Activated T-helper 1 cell treated with anti-CD3 and anti-CD28 coated beads, Interleukin-12 subunit alpha, Interleukin-12 subunit beta, Interleukin-2, Interleukin-4 antibody, amounts not matched to agents 30 ng/mL and 10 ng/mL and 1 ng/mL, durations not matched to agents 14 hours and 24 hours and 36 hours (primary cell): ENCODE results near the gene SYNC. TPM values are rescaled to one million over a fixed set of nuclear protein-coding genes. Genes with fewer than 3 reads are reported as not detected.
"Not testable (repeated sequence)": the region's sequence is repeated elsewhere in the genome, so short reads cannot be mapped to it uniquely, and the experiment has no call there.

Experiments
- DNase-seq: peaks from one replicate; pipeline ENCODE4 v3.0.0; 2021; ENCODE audit warnings: low spot score
- H3K27ac Mint-ChIP-seq: one replicate; pipeline ENCODE4 v1.8.0; 2021; ENCODE audit warnings: mild to moderate bottlenecking, mixed read lengths
- H3K27me3 Mint-ChIP-seq: one replicate; pipeline ENCODE4 v1.8.0; 2022; ENCODE audit warnings: mild to moderate bottlenecking, moderate library complexity, mixed read lengths; ENCODE audit not compliant: insufficient read depth
- H3K36me3 Mint-ChIP-seq: one replicate; pipeline ENCODE4 v1.8.0; 2021; ENCODE audit warnings: low read depth, mixed read lengths
- H3K4me1 Mint-ChIP-seq: one replicate; pipeline ENCODE4 v1.8.0; 2021; ENCODE audit warnings: low read depth, mixed read lengths
- H3K4me3 Mint-ChIP-seq: one replicate; pipeline ENCODE4 v1.8.0; 2021; ENCODE audit warnings: mild to moderate bottlenecking, moderate library complexity, mixed read lengths
- H3K9me3 Mint-ChIP-seq: one replicate; pipeline ENCODE4 v1.8.0; 2021; ENCODE audit warnings: mixed read lengths
- intact Hi-C: fragments of 100-400 bp; cut with micrococcal nuclease; formaldehyde crosslinking; loops from one replicate; pipeline ENCODE4 v1.15.1; 2024
- total RNA-seq: library from RNA; stranded (reverse); gene quantifications from 2 replicates; pipeline ENCODE4 v1.2.3, GENCODE V29; 2022

SYNC gene
- total RNA-seq, 1 donor from 2014 or later, result not detected

DNA sequence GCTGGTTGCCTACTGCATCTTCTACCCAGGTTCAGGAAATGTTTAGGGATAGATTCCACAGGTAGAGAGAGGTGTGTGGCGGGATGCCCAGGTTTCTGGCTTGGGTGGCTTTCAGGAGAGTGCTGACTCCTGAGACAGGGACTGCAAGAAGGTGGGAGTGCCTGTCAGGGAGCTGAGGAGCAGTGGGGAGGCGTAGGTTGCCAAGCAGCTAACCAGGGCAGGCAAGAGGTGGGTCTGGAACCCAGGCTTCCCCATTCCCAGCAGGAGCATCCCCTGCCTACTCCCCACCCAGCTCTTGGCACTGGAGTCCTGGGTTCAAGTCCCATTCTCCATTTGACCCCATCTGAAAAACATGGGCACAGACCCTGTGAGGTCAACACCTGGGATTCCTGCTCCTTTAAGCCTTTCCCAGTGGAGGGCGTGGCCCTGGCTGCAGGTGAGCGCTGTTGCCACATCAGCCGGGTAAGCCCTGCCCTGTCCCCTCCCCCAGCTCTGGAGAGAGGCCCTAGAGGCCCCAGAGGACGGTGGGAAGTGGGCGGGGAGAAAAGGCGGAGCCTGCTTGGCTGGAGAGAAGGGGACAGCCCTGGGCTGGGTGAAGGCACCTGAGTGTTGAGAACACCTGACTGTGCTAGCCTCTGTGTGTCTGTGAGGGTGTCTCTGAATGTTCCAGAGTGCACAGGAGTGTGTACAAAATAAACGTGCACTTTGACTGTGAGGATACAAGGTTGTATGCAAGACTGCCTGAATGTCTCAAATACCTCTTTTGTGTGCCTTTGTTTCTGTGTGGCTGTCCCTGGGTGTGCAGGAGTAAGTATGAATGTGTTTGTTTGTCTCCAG lies 14.0 kb upstream of the SYNC start:
- no peak overlapping the region for H3K4me3 Mint-ChIP-seq
- H3K27me3 Mint-ChIP-seq, result peaks cover 12% of the 10 kb centered on the region
- H3K27ac Mint-ChIP-seq, result no peak overlapping the region
- H3K9me3 Mint-ChIP-seq, result no peaks in the 10 kb centered on the region
- intact Hi-C loops, result loop anchor here (10.0 kb wide), 1 partner anchor 368 kb away; the partner anchor contains the start of gene AZIN2
- no peaks in the 10 kb centered on the region for H3K36me3 Mint-ChIP-seq
- peaks cover 10% of the 10 kb centered on the region for H3K4me1 Mint-ChIP-seq
- peak; percentile 60 for DNase-seq

DNA sequence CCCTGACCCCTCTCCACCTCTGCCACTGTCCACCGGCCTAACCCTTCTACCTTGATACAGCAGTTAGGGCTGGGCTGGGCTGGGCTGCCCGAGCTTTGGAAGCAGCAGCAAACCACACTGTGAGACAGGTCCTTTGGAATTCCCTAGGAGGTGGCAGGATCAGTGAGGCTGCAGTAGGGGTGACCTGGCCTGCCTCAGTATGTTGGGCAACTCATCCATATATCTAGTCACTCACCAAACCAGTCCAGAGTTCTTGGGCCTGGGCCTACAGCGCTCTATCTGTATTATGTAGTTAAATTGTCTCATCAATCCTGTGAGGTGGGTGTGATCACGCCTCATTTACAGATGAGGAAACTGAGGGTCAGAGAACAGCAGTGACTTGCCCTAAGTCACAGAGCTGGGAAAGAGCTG lies 13.3 kb upstream of the SYNC start:
- DNase-seq, result no peak
- H3K36me3 Mint-ChIP-seq, result no peaks in the 10 kb centered on the region
- intact Hi-C loops, result loop anchor here (10.0 kb wide), 1 partner anchor 369 kb away; the partner anchor contains the start of gene AZIN2
- no peak overlapping the region for H3K27ac Mint-ChIP-seq
- H3K4me1 Mint-ChIP-seq, result peaks cover 10% of the 10 kb centered on the region
- H3K4me3 Mint-ChIP-seq, result no peak overlapping the region
- H3K27me3 Mint-ChIP-seq, result peaks cover 12% of the 10 kb centered on the region
- H3K9me3 Mint-ChIP-seq, result no peaks in the 10 kb centered on the region

DNA sequence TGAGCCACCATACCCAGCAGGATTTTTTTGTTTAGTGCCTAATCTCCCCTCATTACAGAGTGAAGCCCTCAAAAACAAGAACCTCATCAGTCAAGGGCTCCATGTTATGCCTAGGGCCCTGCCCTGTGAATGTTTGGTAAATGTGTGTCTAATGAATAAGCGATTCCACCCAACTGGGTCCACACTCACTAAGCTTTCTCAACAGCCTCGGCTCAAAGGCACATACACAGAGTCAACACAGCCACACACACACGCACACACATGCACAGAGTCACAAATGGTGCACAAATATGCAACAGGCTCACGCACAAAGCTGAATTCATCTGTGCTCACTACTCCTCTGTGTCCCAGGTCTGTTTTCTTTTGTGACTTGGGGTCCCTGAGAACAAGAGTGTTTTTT lies 11.7 kb upstream of the SYNC start:
- H3K36me3 Mint-ChIP-seq, result no peaks in the 10 kb centered on the region
- no peaks in the 10 kb centered on the region for H3K9me3 Mint-ChIP-seq
- H3K27ac Mint-ChIP-seq, result no peak overlapping the region
- H3K4me1 Mint-ChIP-seq, result peaks cover 10% of the 10 kb centered on the region
- no peak overlapping the region for H3K4me3 Mint-ChIP-seq
- peaks cover 6% of the 10 kb centered on the region for H3K27me3 Mint-ChIP-seq
- DNase-seq, result no peak
- intact Hi-C loops, result loop anchor here (5.0 to 10.0 kb wide), 2 partner anchors 103 to 371 kb away; partner anchors contain the start of genes AZIN2, S100PBP and YARS1

GRCh38 chr1:32713081-32713480 lies 10.5 kb upstream of the SYNC start:
- H3K9me3 Mint-ChIP-seq, result no peaks in the 10 kb centered on the region
- peak overlapping the region; percentile 71 for H3K4me3 Mint-ChIP-seq
- peaks cover 10% of the 10 kb centered on the region for H3K4me1 Mint-ChIP-seq
- H3K27me3 Mint-ChIP-seq, result peaks cover 3% of the 10 kb centered on the region
- no peak for DNase-seq
- intact Hi-C loops, result loop anchor here (5.0 to 10.0 kb wide), 2 partner anchors 104 to 372 kb away; partner anchors contain the start of genes AZIN2, S100PBP and YARS1
- no peaks in the 10 kb centered on the region for H3K36me3 Mint-ChIP-seq
- no peak overlapping the region for H3K27ac Mint-ChIP-seq

DNA sequence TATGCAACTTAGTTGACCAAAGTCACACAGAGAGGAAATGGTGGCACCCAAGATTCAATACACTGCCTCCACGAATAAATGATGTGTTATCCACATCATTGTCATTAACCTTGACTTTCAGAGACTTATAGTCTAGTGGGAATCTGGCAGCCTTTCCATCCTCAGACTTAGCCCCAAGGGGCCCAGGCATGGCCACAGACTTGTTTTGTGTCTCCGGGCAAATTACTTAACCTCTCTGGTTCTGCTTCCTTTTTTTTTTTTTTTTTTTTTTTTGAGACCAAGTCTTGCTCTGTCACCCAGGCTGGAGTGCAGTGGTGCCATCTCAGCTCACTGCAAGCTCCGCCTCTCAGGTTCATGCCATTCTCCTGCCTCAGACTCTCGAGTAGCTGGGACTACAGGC lies 8.7 kb upstream of the SYNC start:
- H3K9me3 Mint-ChIP-seq, H3K4me1 Mint-ChIP-seq, H3K4me3 Mint-ChIP-seq, DNase-seq, H3K36me3 Mint-ChIP-seq, H3K27ac Mint-ChIP-seq, H3K27me3 Mint-ChIP-seq: not testable (repeated sequence)
- intact Hi-C loops, result loop anchor here (5.0 to 10.0 kb wide), 2 partner anchors 106 to 374 kb away; partner anchors contain the start of genes AZIN2, S100PBP and YARS1

DNA sequence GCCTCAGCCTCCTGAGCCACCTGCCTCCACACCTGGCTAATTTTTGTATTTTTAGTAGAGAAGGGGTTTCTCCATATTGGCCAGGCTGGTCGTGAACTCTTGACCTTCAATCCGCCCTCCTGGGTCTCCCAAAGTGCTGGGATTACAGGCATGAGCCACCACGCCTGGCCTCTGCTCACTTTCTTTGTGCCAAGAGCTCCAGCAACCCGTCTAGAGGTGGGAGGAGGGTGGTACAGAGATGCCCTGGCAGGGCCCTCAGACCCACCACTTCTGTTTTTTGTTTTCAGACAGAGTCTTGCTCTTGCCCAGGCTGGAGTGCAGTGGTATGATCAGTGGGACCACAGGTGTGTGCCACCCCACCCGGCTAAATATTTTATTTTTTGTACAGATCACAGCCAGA lies 6.9 kb upstream of the SYNC start:
- DNase-seq, result no peak
- no peaks in the 10 kb centered on the region for H3K9me3 Mint-ChIP-seq
- no peak overlapping the region for H3K4me3 Mint-ChIP-seq
- peaks cover 12% of the 10 kb centered on the region for H3K27me3 Mint-ChIP-seq
- no peak overlapping the region for H3K27ac Mint-ChIP-seq
- intact Hi-C loops, result no loop called here
- no peaks in the 10 kb centered on the region for H3K36me3 Mint-ChIP-seq
- H3K4me1 Mint-ChIP-seq, result no peaks in the 10 kb centered on the region

DNA sequence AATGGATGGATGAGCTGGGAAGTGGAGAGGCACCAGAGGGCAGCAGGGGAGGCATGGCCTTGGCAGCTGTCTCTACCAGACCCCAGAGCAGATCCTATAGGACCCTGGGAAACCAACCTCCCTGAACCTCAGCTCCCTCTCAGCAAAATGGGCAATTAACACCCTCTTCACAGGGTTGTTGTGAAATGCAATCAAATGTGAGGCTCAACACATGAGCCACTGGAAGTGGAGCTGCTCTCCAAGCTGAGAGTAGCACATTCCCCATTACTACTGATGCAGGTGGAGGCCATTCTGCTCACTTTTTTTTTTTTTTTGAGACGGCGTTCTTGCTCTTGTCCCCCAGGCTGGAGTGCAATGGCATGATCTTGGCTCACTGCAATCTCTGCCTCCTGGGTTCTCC lies 6.5 kb upstream of the SYNC start:
- H3K4me3 Mint-ChIP-seq, result no peak overlapping the region
- no peak overlapping the region for H3K27ac Mint-ChIP-seq
- no peaks in the 10 kb centered on the region for H3K36me3 Mint-ChIP-seq
- no peaks in the 10 kb centered on the region for H3K9me3 Mint-ChIP-seq
- H3K27me3 Mint-ChIP-seq, result peaks cover 16% of the 10 kb centered on the region
- no peaks in the 10 kb centered on the region for H3K4me1 Mint-ChIP-seq
- DNase-seq, result no peak
- intact Hi-C loops, result no loop called here

DNA sequence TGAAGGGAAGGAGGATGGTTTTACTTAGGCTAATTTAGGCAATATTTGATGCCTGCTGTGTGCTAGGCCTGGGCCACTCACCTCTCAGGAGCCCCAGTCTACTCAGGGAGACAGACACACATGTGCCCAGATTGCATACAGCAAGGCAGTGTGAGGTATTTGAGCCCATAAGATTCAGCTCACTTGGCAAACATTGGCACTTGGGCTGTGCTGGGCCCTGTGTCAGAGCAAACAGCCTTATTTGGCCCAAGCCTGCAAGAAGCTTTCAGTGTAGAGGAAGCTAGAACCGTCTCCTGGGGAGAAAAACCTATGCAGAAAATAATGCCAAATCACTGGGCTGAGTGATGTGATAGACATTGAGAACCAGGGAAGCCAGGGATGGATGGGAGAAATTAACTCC lies 3.9 kb upstream of the SYNC start:
- Mint-ChIP-seq H3K4me3 (no peak overlapping the region), H3K27me3 (peaks cover 27% of the 10 kb centered on the region), H3K4me1 (peaks cover 4% of the 10 kb centered on the region), H3K36me3 (peaks cover 3% of the 10 kb centered on the region), H3K27ac (no peak overlapping the region), H3K9me3 (no peaks in the 10 kb centered on the region)
- DNase-seq, result no peak
- intact Hi-C loops, result no loop called here

DNA sequence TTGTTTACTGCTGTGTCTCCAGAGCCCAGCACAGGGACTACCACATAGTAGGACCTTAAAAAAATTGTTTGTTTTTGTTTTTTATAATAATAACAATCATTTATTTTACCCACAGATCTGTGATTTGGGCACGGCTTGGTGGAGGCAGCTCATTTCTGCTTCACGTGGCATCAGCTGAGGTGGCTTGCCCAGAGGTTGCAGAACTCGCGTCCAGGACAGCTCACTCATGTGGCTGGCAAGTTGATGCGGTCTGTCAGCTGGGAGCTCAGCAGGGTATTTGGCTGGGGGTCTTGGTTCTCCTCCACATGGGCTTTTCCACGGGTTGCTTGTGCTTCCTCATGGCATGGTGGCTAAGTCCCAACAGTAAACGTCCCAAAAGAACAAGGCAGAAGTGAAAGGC lies 2.9 kb upstream of the SYNC start:
- no peak for DNase-seq
- no peaks in the 10 kb centered on the region for H3K9me3 Mint-ChIP-seq
- peaks cover 4% of the 10 kb centered on the region for H3K4me1 Mint-ChIP-seq
- H3K27ac Mint-ChIP-seq, result no peak overlapping the region
- intact Hi-C loops, result no loop called here
- no peak overlapping the region for H3K4me3 Mint-ChIP-seq
- peaks cover 3% of the 10 kb centered on the region for H3K36me3 Mint-ChIP-seq
- peaks cover 34% of the 10 kb centered on the region for H3K27me3 Mint-ChIP-seq

- peaks cover 34% of the 10 kb centered on the region for H3K27me3 Mint-ChIP-seq
- H3K4me1 Mint-ChIP-seq, result peaks cover 4% of the 10 kb centered on the region
- H3K36me3 Mint-ChIP-seq, result peaks cover 3% of the 10 kb centered on the region
- DNase-seq, result no peak
- intact Hi-C loops, result no loop called here
- no peaks in the 10 kb centered on the region for H3K9me3 Mint-ChIP-seq
- peak overlapping the region; percentile 0 for H3K4me3 Mint-ChIP-seq
- peak overlapping the region; percentile 18 for H3K27ac Mint-ChIP-seq
These were observed 1.1 kb upstream of the SYNC start for GRCh38 chr1:32703479-32704291.

- peaks cover 30% of the 10 kb centered on the region for H3K27me3 Mint-ChIP-seq
These were observed 495 bp downstream of the SYNC start for GRCh38 chr1:32701951-32702598.

DNA sequence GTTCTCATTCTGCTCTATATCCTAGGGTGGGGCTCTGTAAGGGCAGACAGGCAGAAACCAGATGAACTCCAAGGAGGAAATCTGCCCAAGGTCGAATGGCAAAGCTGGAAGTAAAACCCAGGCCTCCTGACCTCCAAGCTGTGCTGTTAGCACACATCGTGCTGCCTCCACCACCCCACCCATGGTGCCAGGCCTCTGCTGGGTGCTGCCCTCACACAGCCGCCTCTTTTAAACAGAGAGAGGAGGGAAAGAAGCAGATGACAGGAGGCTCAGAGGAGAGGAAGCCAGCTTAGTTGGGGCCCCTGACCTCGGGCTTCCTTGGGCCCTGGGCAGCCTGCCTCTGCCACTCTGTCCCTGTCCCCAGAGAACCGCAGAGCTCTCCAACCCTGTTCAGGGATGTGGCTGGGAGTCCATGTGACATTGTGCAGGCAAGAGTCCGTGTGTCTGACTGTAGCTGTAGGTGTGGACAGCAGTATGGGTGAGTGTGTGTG lies 1.1 kb downstream of the SYNC start:
- no peak for DNase-seq
- H3K4me3 Mint-ChIP-seq, result peak overlapping the region; percentile 33
- no peak overlapping the region for H3K27ac Mint-ChIP-seq
- H3K27me3 Mint-ChIP-seq, result peaks cover 30% of the 10 kb centered on the region
- H3K4me1 Mint-ChIP-seq, result peaks cover 4% of the 10 kb centered on the region
- peaks cover 3% of the 10 kb centered on the region for H3K36me3 Mint-ChIP-seq
- no peaks in the 10 kb centered on the region for H3K9me3 Mint-ChIP-seq
- intact Hi-C loops, result no loop called here

More at GRCh38 chr1:32701951-32702598, 495 bp downstream of the SYNC start:
- intact Hi-C loops, result no loop called here
- peaks cover 4% of the 10 kb centered on the region for H3K4me1 Mint-ChIP-seq
- peak overlapping the region; percentile 33 for H3K4me3 Mint-ChIP-seq
- no peaks in the 10 kb centered on the region for H3K9me3 Mint-ChIP-seq
- no peak overlapping the region for H3K27ac Mint-ChIP-seq
- DNase-seq, result no peak
- H3K36me3 Mint-ChIP-seq, result peaks cover 3% of the 10 kb centered on the region
